Effector memory CD4-positive, alpha-beta T cell (primary cell): ENCODE measurements around the gene LRRC71.
A peak's percentile ranks its signal among the peaks of the same experiment; 100 is the strongest.

Experiments
- DNase-seq, 3 donors: peaks; one replicate each; pipeline ENCODE4 v3.0.0-alpha.2; 2020
- H3K27ac ChIP-seq: 2 replicates; pipeline ENCODE4 v1.7.0; 2013; ENCODE audit warnings: mild to moderate bottlenecking, low read length, moderate library complexity; ENCODE audit not compliant: insufficient read depth, poor library complexity, severe bottlenecking
- H3K27me3 ChIP-seq: replicated peaks from 2 replicates; pipeline ENCODE4 v1.7.0; 2013; ENCODE audit warnings: mild to moderate bottlenecking, low read length; ENCODE audit not compliant: insufficient read depth, control insufficient read depth, poor library complexity, severe bottlenecking
- H3K36me3 ChIP-seq: 2 replicates; pipeline ENCODE4 v1.7.0; 2013; ENCODE audit warnings: mild to moderate bottlenecking, low read length, moderate library complexity; ENCODE audit not compliant: control insufficient read depth, insufficient read depth
- H3K4me1 ChIP-seq: 2 replicates; pipeline ENCODE4 v1.7.0; 2013; ENCODE audit warnings: low read length, mild to moderate bottlenecking; ENCODE audit not compliant: control insufficient read depth, insufficient read depth, poor library complexity, severe bottlenecking
- H3K4me3 ChIP-seq: 2 replicates; pipeline ENCODE4 v1.7.0; 2013; ENCODE audit warnings: low read length, low read depth, mild to moderate bottlenecking; ENCODE audit not compliant: insufficient read depth, poor library complexity, severe bottlenecking
- H3K9me3 ChIP-seq: 2 replicates; pipeline ENCODE4 v1.7.0; 2013; ENCODE audit warnings: mild to moderate bottlenecking, low read length, moderate library complexity; ENCODE audit not compliant: control insufficient read depth

The LRRC71 gene

GRCh38 chr1:156906206-156906906 is 14.1 kb upstream of the LRRC71 start:
- H3K9me3 ChIP-seq = no peaks in the 10 kb centered on the region
- no peaks in the 10 kb centered on the region for H3K4me1 ChIP-seq
- no peak overlapping the region for H3K27ac ChIP-seq
- H3K36me3 ChIP-seq = no peaks in the 10 kb centered on the region
- H3K27me3 ChIP-seq = no peaks in the 10 kb centered on the region
- no peak overlapping the region for H3K4me3 ChIP-seq
- no peak for DNase-seq

- Histone ChIP-seq H3K36me3 (no peaks in the 10 kb centered on the region), H3K27me3 (peaks cover under 1% of the 10 kb centered on the region), H3K27ac (no peak overlapping the region), H3K4me3 (no peak overlapping the region), H3K9me3 (no peaks in the 10 kb centered on the region), H3K4me1 (no peaks in the 10 kb centered on the region)
- DNase-seq = no peak
Observed at GRCh38 chr1:156908541-156908940, 11.9 kb upstream of the LRRC71 start.

GRCh38 chr1:156908955-156909354 is 11.5 kb upstream of the LRRC71 start:
- no peak for DNase-seq
- no peak overlapping the region for H3K27ac ChIP-seq
- H3K9me3 ChIP-seq = no peaks in the 10 kb centered on the region
- peaks cover 4% of the 10 kb centered on the region for H3K27me3 ChIP-seq
- no peaks in the 10 kb centered on the region for H3K36me3 ChIP-seq
- no peaks in the 10 kb centered on the region for H3K4me1 ChIP-seq
- no peak overlapping the region for H3K4me3 ChIP-seq

GRCh38 chr1:156909671-156910070 is 10.8 kb upstream of the LRRC71 start:
- Histone ChIP-seq H3K9me3 (no peaks in the 10 kb centered on the region), H3K36me3 (no peaks in the 10 kb centered on the region), H3K4me1 (no peaks in the 10 kb centered on the region), H3K27ac (no peak overlapping the region), H3K4me3 (no peak overlapping the region), H3K27me3 (peaks cover 7% of the 10 kb centered on the region)
- no peak for DNase-seq

GRCh38 chr1:156910309-156910782 is 10.1 kb upstream of the LRRC71 start:
- Histone ChIP-seq H3K36me3 (no peaks in the 10 kb centered on the region), H3K9me3 (no peaks in the 10 kb centered on the region), H3K27me3 (peaks cover 7% of the 10 kb centered on the region), H3K4me1 (no peaks in the 10 kb centered on the region), H3K27ac (no peak overlapping the region), H3K4me3 (no peak overlapping the region)
- peak; percentile 27 to 31 (median 28) for DNase-seq

GRCh38 chr1:156911577-156912298 is 8.7 kb upstream of the LRRC71 start:
- Histone ChIP-seq H3K27me3 (peaks cover 7% of the 10 kb centered on the region), H3K36me3 (no peaks in the 10 kb centered on the region), H3K4me1 (no peaks in the 10 kb centered on the region), H3K9me3 (no peaks in the 10 kb centered on the region), H3K4me3 (no peak overlapping the region), H3K27ac (no peak overlapping the region)
- DNase-seq = no peak

GRCh38 chr1:156912310-156912709 is 8.1 kb upstream of the LRRC71 start:
- H3K4me3 ChIP-seq = no peak overlapping the region
- no peak overlapping the region for H3K27ac ChIP-seq
- H3K36me3 ChIP-seq = no peaks in the 10 kb centered on the region
- peaks cover 7% of the 10 kb centered on the region for H3K27me3 ChIP-seq
- no peaks in the 10 kb centered on the region for H3K9me3 ChIP-seq
- DNase-seq = no peak
- H3K4me1 ChIP-seq = no peaks in the 10 kb centered on the region

- Histone ChIP-seq H3K4me3 (no peak overlapping the region), H3K9me3 (no peaks in the 10 kb centered on the region), H3K4me1 (no peaks in the 10 kb centered on the region), H3K27me3 (peaks cover 7% of the 10 kb centered on the region), H3K36me3 (no peaks in the 10 kb centered on the region), H3K27ac (no peak overlapping the region)
- DNase-seq = no peak
Observed at GRCh38 chr1:156912861-156913808, 7.3 kb upstream of the LRRC71 start.

- Histone ChIP-seq H3K4me3 (no peak overlapping the region), H3K4me1 (no peaks in the 10 kb centered on the region), H3K9me3 (no peaks in the 10 kb centered on the region), H3K36me3 (no peaks in the 10 kb centered on the region), H3K27ac (no peak overlapping the region), H3K27me3 (peaks cover 7% of the 10 kb centered on the region)
- DNase-seq = no peak
Observed at GRCh38 chr1:156913809-156914387, 6.5 kb upstream of the LRRC71 start.
